HG03045 (cell line): ENCODE data around the gene MYO3B.

Experiments used
- ATAC-seq: cut with Tn5 transposase; IDR thresholded peaks from one replicate; pipeline ENCODE4 v1.9.1; 2021; ENCODE audit warnings: mild to moderate bottlenecking, moderate library complexity; ENCODE audit not compliant: unreplicated experiment

The MYO3B gene

GRCh38 chr2:170361090-170361936, 183.4 kb downstream of the MYO3B start:
- no peak for ATAC-seq

- ATAC-seq: no peak
These were observed 184.4 kb downstream of the MYO3B start for GRCh38 chr2:170362313-170362870.

- no peak for ATAC-seq
These were observed 185.1 kb downstream of the MYO3B start for GRCh38 chr2:170362871-170363631.

GRCh38 chr2:170365003-170365402, 187.1 kb downstream of the MYO3B start:
- ATAC-seq: no peak

- ATAC-seq: no peak
These were observed 187.7 kb downstream of the MYO3B start for GRCh38 chr2:170365686-170366085.

GRCh38 chr2:170368370-170368769, 190.4 kb downstream of the MYO3B start:
- ATAC-seq: no peak

GRCh38 chr2:170369228-170369627, 191.3 kb downstream of the MYO3B start:
- ATAC-seq: no peak

- ATAC-seq: no peak
These were observed 191.9 kb downstream of the MYO3B start for GRCh38 chr2:170369894-170370293.

GRCh38 chr2:170371231-170371998, 193.5 kb downstream of the MYO3B start:
- no peak for ATAC-seq

- ATAC-seq: no peak
These were observed 197.2 kb downstream of the MYO3B start for GRCh38 chr2:170375192-170375591.

- no peak for ATAC-seq
These were observed 199.7 kb downstream of the MYO3B start for GRCh38 chr2:170377500-170378207.

- no peak for ATAC-seq
These were observed 202.3 kb downstream of the MYO3B start for GRCh38 chr2:170380267-170380666.

GRCh38 chr2:170381678-170382077, 203.7 kb downstream of the MYO3B start:
- no peak for ATAC-seq

- ATAC-seq: no peak
These were observed 208.6 kb downstream of the MYO3B start for GRCh38 chr2:170386554-170386953.

GRCh38 chr2:170391018-170391417, 213.1 kb downstream of the MYO3B start:
- ATAC-seq: no peak

- no peak for ATAC-seq
These were observed 213.8 kb downstream of the MYO3B start for GRCh38 chr2:170391697-170392096.

GRCh38 chr2:170393861-170394498, 216.0 kb downstream of the MYO3B start:
- ATAC-seq: no peak

- ATAC-seq: no peak
These were observed 216.9 kb downstream of the MYO3B start for GRCh38 chr2:170394641-170395387.

GRCh38 chr2:170396799-170397459, 219.0 kb downstream of the MYO3B start:
- no peak for ATAC-seq
